Measurements from ENCODE around the gene PCNP.
"Not testable (repeated sequence)": the region's sequence is repeated elsewhere in the genome, so short reads cannot be mapped to it uniquely, and the experiment has no call there.

DNA sequence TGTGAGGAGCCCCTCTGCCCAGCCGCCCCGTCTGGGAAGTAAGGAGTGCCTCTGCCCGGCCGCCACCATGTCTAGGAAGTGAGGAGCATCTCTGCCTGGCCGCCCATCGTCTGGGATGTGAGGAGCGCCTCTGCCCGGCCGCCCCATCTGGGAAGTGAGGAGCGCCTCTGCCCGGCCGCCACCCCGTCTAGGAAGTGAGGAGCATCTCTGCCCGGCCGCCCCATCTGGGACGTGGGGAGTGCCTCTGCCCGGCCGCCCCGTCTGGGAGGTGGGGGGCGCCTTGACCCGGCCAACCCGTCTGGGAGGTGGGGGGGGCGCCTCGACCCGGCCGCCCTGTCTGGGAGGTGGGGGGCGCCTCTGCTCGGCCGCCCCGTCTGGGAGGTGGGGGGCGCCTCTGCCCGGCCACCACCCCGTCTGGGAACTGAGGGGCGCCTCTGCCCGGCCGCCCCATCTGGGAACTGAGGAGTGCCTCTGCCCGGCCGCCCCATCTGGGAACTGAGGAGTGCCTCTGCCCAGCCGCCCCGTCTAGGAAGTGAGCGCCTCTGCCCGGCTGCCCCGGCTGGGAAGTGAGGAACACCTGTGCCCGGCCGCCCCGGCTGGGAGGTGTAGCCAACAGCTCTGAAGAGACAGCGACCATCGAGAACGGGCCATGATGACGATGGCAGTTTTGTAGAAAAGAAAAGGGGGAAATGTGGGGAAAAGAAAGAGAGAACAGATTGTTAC, 22.5 kb upstream of the PCNP start:
- not testable (repeated sequence) for TF ChIP-seq CTCF (conservative IDR thresholded peaks at IDR 0.05); ZFX (IDR thresholded peaks at IDR 0.05)

All from C4-2B (cell line).